HS-5 (cell line): ENCODE results near the gene FAHD1.
"Not testable (repeated sequence)": the region's sequence is repeated elsewhere in the genome, so short reads cannot be mapped to it uniquely, and the experiment has no call there.

Source experiments
- DNase-seq: peaks from one replicate; pipeline ENCODE4 v3.0.0-alpha.2; 2012; ENCODE audit warnings: low read depth

The FAHD1 gene

GRCh38 chr16:1850981-1851380, 24.0 kb downstream of the FAHD1 start:
- no peak for DNase-seq

DNA sequence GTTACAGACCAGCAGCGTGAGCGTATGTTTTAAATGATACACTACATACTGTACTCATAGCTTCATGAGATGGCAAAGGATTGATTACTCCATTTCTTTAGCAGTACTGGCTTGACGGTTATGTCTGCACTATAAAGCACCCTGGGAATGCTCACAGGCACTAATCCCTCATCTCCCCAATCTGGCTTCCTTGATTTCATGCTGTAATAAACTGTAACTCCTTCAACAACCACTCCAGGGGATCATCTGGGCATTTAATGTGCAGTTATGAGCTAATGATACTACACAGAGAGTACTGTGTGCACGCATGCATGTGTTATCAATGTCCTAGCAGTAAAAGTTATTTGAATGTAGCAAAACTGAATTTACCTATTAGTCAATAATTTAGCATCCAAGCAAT, 24.8 kb downstream of the FAHD1 start:
- no peak for DNase-seq

DNA sequence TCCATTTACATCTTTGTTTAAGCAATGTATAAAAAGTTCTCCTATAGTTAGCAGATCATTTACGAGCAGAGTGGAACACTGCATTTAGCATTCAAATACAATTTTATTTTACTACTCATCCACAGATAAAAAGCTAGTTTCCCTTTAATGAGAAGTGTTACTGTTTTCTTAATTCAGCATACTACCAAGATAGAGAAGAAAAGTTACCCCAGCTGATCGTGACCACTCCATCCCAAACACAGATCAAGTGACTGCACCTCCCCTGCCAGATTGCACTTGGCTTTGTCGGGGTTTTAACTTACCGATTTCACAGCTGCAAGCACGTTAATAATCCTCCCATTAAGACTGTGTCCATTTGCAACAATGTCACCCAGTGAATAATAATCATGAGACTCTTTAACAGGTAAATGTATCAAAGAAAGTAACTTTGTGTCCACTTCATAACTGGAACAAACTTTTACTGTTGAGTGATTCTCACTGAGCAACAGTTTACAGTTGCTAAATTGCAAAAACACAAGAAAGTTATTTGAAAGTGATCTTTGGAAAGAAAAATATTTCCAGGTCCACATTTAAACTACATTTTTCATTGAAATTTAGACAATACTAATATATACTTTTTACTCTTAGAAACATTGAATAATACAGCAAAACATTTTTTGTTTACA, 30.6 kb downstream of the FAHD1 start:
- no peak for DNase-seq

DNA sequence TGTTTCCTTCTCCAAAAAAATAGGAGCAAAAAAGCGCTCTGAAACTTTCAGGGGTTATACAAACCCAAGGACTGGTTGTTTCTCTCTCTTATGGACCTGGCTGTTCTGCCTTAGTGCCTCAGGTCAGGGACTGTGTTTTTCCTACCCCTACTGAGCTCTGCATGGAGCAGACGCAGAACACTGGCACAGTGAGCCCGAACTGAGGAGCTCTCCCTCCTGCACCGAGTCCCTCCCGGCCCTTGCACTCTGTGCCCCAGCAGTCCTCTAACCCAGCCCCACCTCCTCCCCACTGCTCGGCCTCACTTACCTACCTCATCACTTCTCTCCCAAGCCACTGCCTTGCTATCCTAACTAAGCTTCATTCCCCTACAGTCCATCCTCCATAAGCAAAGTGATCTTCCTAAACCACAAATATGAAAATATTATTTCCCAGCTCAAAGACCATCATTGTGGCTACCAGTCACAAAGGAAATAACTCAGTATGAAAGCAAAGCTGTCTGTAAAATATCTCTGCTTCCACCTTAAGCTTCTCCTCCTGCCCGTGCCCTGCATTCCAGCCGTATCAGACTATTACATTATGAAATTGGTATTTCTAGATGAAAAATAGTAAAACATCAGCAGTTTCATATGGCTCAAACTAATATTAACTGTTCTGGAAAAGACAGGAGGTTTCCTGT, 31.3 kb downstream of the FAHD1 start:
- DNase-seq, result no peak

DNA sequence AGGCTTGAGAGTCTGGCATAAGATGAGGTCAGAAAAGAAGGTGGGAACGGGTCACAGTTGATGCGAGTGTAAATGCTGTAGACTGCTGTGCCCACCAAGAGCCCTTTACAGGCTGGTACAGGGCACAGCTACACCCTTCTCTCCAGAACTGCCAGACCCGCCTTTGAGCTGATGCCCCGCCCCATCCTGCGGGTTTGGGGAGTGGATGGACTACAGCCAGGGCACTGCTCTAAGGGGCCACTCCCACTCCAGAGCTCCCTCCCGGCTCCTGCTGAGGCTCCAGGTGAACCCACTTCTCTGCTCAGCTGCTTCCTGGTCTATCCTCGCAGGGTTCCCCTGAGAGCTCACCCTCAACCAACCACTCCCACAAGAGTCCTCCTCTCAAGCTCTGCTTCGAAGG, 32.6 kb downstream of the FAHD1 start:
- no peak for DNase-seq

DNA sequence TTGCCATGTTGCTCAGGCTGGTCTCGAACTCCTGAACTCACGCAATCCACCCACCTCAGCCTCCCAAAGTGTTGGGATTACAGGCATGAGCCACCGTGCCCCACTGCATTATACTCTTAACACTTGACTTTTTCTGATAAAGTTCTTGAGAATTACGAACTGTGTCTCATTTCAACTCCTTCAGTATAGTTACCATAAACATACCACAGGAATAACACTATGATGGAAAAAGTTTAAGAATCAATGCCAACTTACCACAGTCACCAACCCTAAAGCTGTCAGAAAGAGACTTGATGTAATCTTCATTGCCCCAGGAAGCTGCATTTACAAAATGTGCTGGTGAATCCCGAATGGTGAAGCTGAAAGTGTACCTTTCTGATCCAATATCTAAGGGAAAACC, 34.7 kb downstream of the FAHD1 start:
- no peak for DNase-seq

DNA sequence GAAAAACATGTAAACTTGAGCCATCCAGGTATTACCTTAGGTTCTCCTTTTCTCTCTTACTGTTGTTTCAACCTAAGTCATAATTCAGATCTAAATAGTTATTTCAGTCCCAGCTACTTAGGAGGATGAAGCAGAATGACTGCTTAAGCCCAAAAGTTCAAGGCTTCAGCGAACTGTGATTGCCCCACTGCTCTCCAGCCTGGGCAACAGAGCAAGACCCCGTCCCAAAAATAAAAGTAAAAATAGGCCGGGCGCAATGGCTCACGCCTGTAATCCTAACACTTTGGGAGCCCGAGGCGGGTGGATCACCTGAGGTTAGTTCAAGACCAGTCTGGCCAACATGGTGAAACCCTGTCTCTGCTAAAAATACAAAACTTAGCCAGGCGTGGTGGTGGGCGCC, 35.4 kb downstream of the FAHD1 start:
- DNase-seq, result no peak

GRCh38 chr16:1863681-1864460, 36.9 kb downstream of the FAHD1 start:
- peak; percentile 20 for DNase-seq

GRCh38 chr16:1865902-1866690, 39.1 kb downstream of the FAHD1 start:
- DNase-seq, result no peak

DNA sequence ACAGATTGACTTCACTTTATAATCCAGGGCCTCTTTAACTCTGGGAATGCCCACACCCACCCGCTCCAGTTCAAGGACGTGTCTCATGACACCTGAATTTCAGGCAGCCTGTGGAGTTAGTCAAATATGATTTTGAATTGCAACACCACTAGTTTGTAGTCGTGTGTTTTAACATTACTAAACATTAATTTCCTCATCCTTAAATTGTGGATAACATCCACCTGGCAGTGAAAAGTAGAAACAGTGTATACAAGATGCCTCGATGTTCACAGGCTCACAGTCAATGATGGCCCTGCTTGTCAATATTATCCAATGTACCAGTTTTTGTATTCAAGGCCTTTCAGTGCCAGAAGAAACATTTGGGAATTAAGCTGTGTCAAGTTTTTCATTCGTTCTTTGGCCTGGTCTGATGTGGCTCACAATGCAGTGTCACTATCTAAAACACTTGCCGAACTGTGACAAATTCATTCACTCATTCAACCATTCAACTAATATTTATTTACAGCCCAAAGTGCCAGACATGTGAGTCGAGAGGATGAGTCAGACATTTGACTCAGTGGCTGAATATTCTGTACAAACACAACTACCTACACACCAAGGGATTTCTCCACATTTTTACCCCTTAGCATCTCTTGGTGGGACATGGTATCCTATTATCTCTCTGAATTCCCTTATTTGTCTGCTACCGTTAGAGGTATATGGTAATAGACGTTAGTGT, 43.5 kb downstream of the FAHD1 start:
- peak; percentile 52 for DNase-seq

DNA sequence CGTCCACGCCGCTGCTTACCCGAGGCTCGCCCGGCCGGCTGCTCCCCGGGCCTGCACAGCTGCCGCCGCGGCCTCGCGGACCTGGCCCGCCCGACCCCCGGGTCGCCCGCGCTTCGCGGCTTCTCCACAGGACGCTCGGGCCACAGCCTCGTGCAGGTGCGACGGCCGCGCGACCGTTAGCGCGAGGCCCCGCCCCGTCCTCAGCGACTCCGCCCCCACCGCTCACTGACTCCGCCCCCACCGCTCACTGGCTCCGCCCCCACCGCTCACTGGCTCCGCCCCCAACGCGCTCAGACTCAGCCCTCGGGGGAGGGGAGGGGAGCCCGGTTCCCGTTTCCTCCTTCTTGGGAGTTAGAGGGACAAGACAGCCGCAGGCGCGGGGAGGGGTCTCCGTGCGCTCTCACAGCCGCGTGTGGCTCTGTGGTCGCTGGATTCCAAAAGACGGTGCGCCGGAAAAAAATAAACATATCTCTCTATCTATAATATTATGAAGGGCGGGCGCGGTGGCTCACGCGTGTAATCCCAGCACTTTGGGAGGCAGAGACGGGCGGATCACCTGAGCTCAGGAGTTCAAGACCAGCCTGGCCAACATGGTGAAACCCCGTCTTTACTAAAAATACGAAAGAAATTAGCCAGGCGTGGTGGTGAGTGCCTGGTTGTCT, 45.1 kb downstream of the FAHD1 start, which contains the start of gene MEIOB:
Gene MEIOB (minus strand): TSS at position 191 of the 662 bp plus-strand sequence. CDS start 3,989 bp downstream, outside the sequence.
- no peak for DNase-seq

- DNase-seq, result no peak
These were observed 47.8 kb downstream of the FAHD1 start for GRCh38 chr16:1874854-1875253.

DNA sequence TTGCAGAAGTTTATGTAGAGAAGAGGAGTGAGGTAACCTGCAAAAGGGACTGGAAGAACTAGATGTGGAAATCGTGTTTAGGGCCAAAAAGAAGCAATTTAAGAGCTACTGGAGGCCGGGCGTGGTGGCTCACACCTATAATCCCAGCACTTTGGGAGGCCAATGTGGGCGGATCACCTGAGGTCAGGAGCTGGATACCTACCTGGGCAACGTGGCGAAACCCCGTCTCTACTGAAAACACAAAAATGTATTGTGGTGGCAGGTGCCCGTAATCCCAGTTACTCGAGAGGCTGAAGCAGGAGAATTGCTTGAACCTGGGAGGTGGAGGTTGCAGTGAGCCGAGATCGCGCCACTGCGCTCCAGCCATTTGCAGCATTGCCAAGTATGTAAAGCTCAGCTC, 49.1 kb downstream of the FAHD1 start:
- not testable (repeated sequence) for DNase-seq

DNA sequence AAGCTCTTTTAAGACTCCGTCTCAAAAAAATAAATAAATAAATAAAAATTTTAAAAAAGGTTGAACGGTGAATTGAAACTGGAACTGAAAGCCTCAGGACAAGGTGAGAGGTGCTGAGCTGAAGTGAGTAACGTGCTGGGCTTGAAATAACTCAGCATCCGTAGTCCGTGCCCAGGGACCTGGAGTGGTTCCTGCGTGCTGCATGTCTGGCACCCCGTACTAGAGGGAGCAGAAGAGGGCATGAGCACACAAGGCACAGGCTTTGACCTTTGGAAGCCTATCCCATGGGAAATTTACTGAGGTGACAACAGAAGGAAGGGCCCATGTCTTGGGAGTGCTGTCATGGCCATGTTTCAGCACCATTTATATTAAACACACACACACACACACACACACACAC, 49.5 kb downstream of the FAHD1 start:
- no peak for DNase-seq

DNA sequence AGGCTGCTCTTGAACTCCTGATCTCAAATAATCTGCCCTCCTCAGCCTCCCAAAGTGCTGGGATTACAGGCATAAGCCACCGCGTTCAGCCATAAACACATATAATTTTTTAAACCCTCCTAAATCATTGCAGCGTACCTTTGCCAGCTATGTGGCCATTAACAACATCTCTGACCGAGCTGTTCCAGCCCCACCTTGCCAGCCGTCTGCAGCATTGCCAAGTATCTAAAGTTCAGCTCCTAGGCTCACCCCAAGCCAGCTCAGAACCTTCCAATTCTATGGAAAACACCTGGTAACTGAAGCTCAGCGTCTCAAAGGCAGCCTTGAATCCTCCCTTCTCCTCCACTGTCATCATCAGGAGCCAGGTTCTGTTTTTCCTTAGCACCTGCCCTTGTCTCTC, 50.1 kb downstream of the FAHD1 start:
- DNase-seq, result no peak

DNA sequence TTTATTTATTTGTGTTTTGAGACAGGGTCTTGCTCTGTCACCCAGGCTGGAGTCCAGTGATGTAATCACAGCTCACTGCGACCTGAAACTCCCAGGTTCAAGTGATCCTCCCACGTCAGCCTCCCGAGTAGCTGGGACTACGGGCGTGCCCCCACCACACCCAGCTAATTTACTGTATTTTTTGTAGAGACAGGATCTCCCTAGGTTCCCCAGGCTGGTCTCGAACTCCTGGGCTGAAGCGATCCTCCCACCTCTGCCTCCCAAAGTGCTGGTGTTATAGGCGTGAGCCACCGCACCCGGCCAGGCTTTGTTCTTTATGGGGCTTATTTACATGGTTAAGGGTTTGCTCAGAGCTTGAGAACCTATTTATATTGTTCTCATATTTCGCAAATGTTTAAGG, 50.8 kb downstream of the FAHD1 start:
- no peak for DNase-seq

DNA sequence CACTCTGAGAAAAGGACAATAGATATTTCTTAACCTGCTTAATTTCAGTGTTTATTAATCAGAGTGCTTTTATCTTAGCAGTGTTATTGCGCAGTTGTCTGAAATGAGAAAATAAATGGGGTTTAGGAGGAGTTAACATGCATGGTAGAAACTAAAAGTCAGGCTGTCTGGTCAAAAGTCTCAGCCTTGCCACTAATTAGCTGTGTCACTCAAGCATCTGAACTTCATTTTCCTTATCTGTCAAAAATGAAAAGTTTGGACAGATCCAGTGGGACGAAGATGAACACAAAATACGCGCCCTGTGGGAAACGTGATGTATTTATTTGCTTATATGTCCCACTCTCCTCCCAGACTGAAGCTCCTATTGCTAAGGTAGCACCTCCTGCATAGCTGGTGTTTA, 51.2 kb downstream of the FAHD1 start:
- no peak for DNase-seq
